Activated T-cell treated with anti-CD3 and anti-CD28 coated beads, Interleukin-2, amount 50 U/mL, for 48 hours (primary cell): ENCODE measurements around the gene ALX1.
"Not testable (repeated sequence)": the region's sequence is repeated elsewhere in the genome, so short reads cannot be mapped to it uniquely, and the experiment has no call there.

ENCODE experiments used
- DNase-seq, 2 experiments: peaks; one replicate each; pipeline ENCODE4 v3.0.0-alpha.2; 2020

ALX1 gene

GRCh38 chr12:85308374-85308773 lies 28.4 kb downstream of the ALX1 start:
- no peak for DNase-seq

- DNase-seq, result no peak
These were observed 29.1 kb downstream of the ALX1 start for GRCh38 chr12:85309125-85309566.

- DNase-seq, result no peak
These were observed 30.0 kb downstream of the ALX1 start for GRCh38 chr12:85310025-85310424.

GRCh38 chr12:85310456-85311076 lies 30.5 kb downstream of the ALX1 start:
- DNase-seq, result no peak

GRCh38 chr12:85317866-85318636 lies 38.0 kb downstream of the ALX1 start:
- DNase-seq, result not testable (repeated sequence)

GRCh38 chr12:85322715-85323114 lies 42.7 kb downstream of the ALX1 start:
- no peak for DNase-seq

- DNase-seq, result no peak
These were observed 45.4 kb downstream of the ALX1 start for GRCh38 chr12:85325442-85325841.

GRCh38 chr12:85329913-85330312 lies 49.9 kb downstream of the ALX1 start:
- DNase-seq, result no peak

GRCh38 chr12:85348779-85349178 lies 68.8 kb downstream of the ALX1 start:
- DNase-seq, result no peak

- DNase-seq, result no peak
These were observed 70.3 kb downstream of the ALX1 start for GRCh38 chr12:85350356-85350755.
